Glutamatergic neuron (in vitro differentiated cells): ENCODE results near the gene ATP9B. TPM values are rescaled to one million over a fixed set of nuclear protein-coding genes. Genes with fewer than 3 reads are reported as not detected.

Experiments used
- DNase-seq: peaks from one replicate; pipeline ENCODE4 v3.0.0; 2022
- H3K27ac Mint-ChIP-seq: one replicate; pipeline ENCODE4 v1.8.0; 2020; ENCODE audit warnings: mild to moderate bottlenecking, mixed read lengths, inconsistent platforms; ENCODE audit not compliant: unreplicated experiment
- H3K27me3 Mint-ChIP-seq: one replicate; pipeline ENCODE4 v1.8.0; 2020; ENCODE audit warnings: mild to moderate bottlenecking, moderate library complexity, mixed read lengths, inconsistent platforms; ENCODE audit not compliant: unreplicated experiment
- H3K36me3 Mint-ChIP-seq: one replicate; pipeline ENCODE4 v1.8.0; 2020; ENCODE audit warnings: mild to moderate bottlenecking, mixed read lengths, inconsistent platforms; ENCODE audit not compliant: unreplicated experiment
- H3K4me1 Mint-ChIP-seq: one replicate; pipeline ENCODE4 v1.8.0; 2020; ENCODE audit warnings: mild to moderate bottlenecking, low read depth, mixed read lengths, inconsistent platforms; ENCODE audit not compliant: unreplicated experiment
- H3K4me3 Mint-ChIP-seq: one replicate; pipeline ENCODE4 v1.8.0; 2020; ENCODE audit warnings: mild to moderate bottlenecking, mixed read lengths, inconsistent platforms; ENCODE audit not compliant: unreplicated experiment
- H3K9me3 Mint-ChIP-seq: one replicate; pipeline ENCODE4 v1.8.0; 2020; ENCODE audit warnings: mild to moderate bottlenecking, moderate library complexity, mixed read lengths, inconsistent platforms; ENCODE audit not compliant: unreplicated experiment
- CTCF ChIP-seq: fragments of 200-600 bp; sonication (generic); IDR thresholded peaks from one replicate; pipeline ENCODE4 v1.5.0; 2021; ENCODE audit not compliant: partially characterized antibody, unreplicated experiment
- total RNA-seq: library from RNA; stranded (reverse); fragmentation: NEBNext Ultra II Directional; extraction: Animal tissue kit (Norgen Biotek cat#: 25700); gene quantifications from one replicate; pipeline ENCODE4 v1.2.1, GENCODE V29; 2021; ENCODE audit not compliant: unreplicated experiment

The ATP9B gene
- total RNA-seq, 1 donor from 2014 or later: 62.6 TPM

DNA sequence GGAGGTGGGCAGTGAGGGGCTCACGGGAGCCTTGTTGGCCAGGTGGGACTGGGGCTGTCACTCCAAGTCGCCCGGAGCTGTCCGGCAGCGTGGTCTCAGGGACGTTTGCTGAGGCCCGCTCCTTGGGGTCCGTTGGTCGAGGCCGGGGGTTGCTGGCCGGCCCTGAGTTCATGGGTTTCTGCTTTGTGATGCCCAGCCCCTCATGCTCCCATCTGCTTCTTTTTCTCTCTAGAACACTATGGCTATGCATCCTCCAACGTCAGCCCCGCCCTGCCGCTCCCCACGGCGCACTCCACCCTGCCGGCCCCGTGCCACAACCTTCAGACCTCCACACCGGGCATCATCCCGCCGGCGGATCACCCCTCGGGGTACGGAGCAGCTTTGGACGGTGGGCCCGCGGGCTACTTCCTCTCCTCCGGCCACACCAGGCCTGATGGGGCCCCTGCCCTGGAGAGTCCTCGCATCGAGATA is 341.0 kb downstream of the ATP9B start:
- H3K27me3 Mint-ChIP-seq: peaks cover 6% of the 10 kb centered on the region
- peaks cover 3% of the 10 kb centered on the region for H3K9me3 Mint-ChIP-seq
- DNase-seq: peak; percentile 7

GRCh38 chr18:79410731-79411613 is 341.8 kb downstream of the ATP9B start:
- DNase-seq: peak; percentile 8
- no peak overlapping the region for H3K4me3 Mint-ChIP-seq
- H3K36me3 Mint-ChIP-seq: peaks cover 12% of the 10 kb centered on the region
- peaks cover 3% of the 10 kb centered on the region for H3K9me3 Mint-ChIP-seq
- H3K27me3 Mint-ChIP-seq: peaks cover 6% of the 10 kb centered on the region
- TF ChIP-seq CTCF: no peak
- peaks cover 10% of the 10 kb centered on the region for H3K4me1 Mint-ChIP-seq
- no peak overlapping the region for H3K27ac Mint-ChIP-seq

More for the DNA sequence above, 341.0 kb downstream of the ATP9B start:
- peaks cover 11% of the 10 kb centered on the region for H3K4me1 Mint-ChIP-seq
- H3K4me3 Mint-ChIP-seq: no peak overlapping the region
- no peak overlapping the region for H3K27ac Mint-ChIP-seq
- no peak for TF ChIP-seq CTCF
- H3K36me3 Mint-ChIP-seq: peaks cover 12% of the 10 kb centered on the region

DNA sequence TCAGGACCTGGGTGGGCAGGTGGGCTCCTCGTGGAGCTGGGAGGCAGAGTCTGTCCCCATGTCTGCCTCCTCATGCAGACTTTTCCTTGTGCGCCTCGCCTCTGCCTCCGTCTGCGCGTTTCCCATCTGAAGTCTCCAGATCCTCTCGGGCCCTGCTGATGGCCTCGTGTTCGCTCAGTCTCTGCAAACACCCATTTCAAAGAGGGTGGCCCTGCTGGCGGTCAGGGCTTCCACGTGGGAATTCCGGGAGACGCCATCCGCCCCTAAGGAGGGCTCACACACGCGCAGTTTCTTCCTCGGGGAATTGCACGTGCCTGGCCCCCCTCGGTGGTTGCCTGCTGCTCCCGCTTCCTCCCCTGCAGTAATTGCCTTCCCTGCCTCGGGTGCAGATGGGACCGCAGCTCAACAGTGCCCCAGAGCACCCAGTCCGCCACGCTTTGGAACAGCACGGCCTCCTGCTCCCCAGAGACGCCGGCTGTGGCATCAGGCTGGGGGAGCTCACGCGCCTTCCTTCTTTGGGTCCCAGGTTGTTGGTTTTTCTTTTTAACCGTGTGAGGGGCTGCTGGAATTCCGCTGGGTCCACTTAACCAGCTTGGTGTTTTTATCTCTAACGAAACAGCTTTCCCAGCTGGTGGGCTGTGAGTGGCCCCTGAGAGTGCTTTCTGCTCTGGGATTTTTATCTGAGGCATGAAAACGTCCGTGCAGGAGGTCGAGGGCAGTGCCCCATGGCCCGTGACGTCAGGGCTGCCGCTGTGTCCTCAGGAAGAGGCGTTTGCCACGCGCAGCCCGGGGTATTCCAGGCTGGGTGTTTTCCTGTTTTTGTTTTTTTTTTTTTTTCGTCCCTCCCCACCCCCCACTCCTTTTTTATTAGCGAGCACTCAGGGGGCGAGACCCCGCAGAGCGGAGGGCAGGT is 342.7 kb downstream of the ATP9B start:
- Mint-ChIP-seq H3K4me1 (peaks cover 10% of the 10 kb centered on the region), H3K27me3 (peaks cover 4% of the 10 kb centered on the region), H3K27ac (no peak overlapping the region), H3K4me3 (no peak overlapping the region), H3K36me3 (peaks cover 12% of the 10 kb centered on the region), H3K9me3 (peaks cover 1% of the 10 kb centered on the region)
- no peak for TF ChIP-seq CTCF
- DNase-seq: peak; percentile 39

- H3K4me3 Mint-ChIP-seq: peak overlapping the region; percentile 0
- peaks cover 4% of the 10 kb centered on the region for H3K27me3 Mint-ChIP-seq
- no peak for TF ChIP-seq CTCF
- no peak for DNase-seq
- H3K9me3 Mint-ChIP-seq: peaks cover 1% of the 10 kb centered on the region
- H3K27ac Mint-ChIP-seq: no peak overlapping the region
- peaks cover 12% of the 10 kb centered on the region for H3K36me3 Mint-ChIP-seq
- peaks cover 10% of the 10 kb centered on the region for H3K4me1 Mint-ChIP-seq
Measured at GRCh38 chr18:79413025-79413424, 343.8 kb downstream of the ATP9B start.
